CD8-positive, alpha-beta memory T cell (primary cell): Measurements from ENCODE around the gene OLA1. TPM values are rescaled to one million over a fixed set of nuclear protein-coding genes. Genes with fewer than 3 reads are reported as not detected.
"Not testable (repeated sequence)": the region's sequence is repeated elsewhere in the genome, so short reads cannot be mapped to it uniquely, and the experiment has no call there.

Experiments used
- CTCF ChIA-PET: fragments of 350-600 bp; sonication (Branson Sonifier 250); formaldehyde crosslinking; loops from one replicate; lab custom pipeline; 2021; ENCODE audit warnings: antibody characterized with exemption; lab: Charles Lee
- POLR2A ChIA-PET: fragments of 350-600 bp; sonication (Branson Sonifier 250); formaldehyde crosslinking; loops from one replicate; lab custom pipeline; 2021; ENCODE audit warnings: antibody characterized with exemption; lab: Charles Lee
- DNase-seq, 5 donors: peaks; one replicate each; pipeline versions ENCODE4 v3.0.0 to v3.0.0-alpha.2; 2020 to 2022; ENCODE audit warnings: mixed read lengths in 1 of 5
- H3K27ac ChIP-seq: one replicate; pipeline ENCODE4 v1.7.0; 2013; ENCODE audit warnings: low read depth, mild to moderate bottlenecking, low read length, moderate library complexity
- H3K27me3 ChIP-seq: 2 replicates; pipeline ENCODE4 v1.7.0; 2013; ENCODE audit warnings: low read length, mild to moderate bottlenecking; ENCODE audit not compliant: insufficient read depth, poor library complexity, severe bottlenecking
- H3K36me3 ChIP-seq: 2 replicates; pipeline ENCODE4 v1.7.0; 2013; ENCODE audit warnings: mild to moderate bottlenecking, low read length, moderate library complexity; ENCODE audit not compliant: insufficient read depth
- H3K4me1 ChIP-seq: 2 replicates; pipeline ENCODE4 v1.7.0; 2013; ENCODE audit warnings: mild to moderate bottlenecking, low read length, moderate library complexity; ENCODE audit not compliant: insufficient read depth
- H3K4me3 ChIP-seq: 2 replicates; pipeline ENCODE4 v1.7.0; 2013; ENCODE audit warnings: mild to moderate bottlenecking, low read length
- H3K9me3 ChIP-seq: 2 replicates; pipeline ENCODE4 v1.7.0; 2013; ENCODE audit warnings: mild to moderate bottlenecking, low read length
- H3K27ac Mint-ChIP-seq, 8 donors: one replicate each; pipeline ENCODE4 v1.8.0; 2020 to 2021; ENCODE audit warnings: mixed read lengths in 8 of 8, mild to moderate bottlenecking in 6 of 8, inconsistent platforms in 3 of 8, moderate library complexity in 3 of 8
- H3K27me3 Mint-ChIP-seq, 2 donors: one replicate each; pipeline ENCODE4 v1.8.0; 2020 to 2021; ENCODE audit warnings: mixed read lengths in 2 of 2, mild to moderate bottlenecking in 1 of 2, moderate library complexity in 1 of 2
- H3K36me3 Mint-ChIP-seq, 3 donors: one replicate each; pipeline ENCODE4 v1.8.0; 2020 to 2021; ENCODE audit warnings: mixed read lengths in 3 of 3, inconsistent platforms in 1 of 3, mild to moderate bottlenecking in 1 of 3
- H3K4me1 Mint-ChIP-seq, 3 donors: one replicate each; pipeline ENCODE4 v1.8.0; 2020 to 2021; ENCODE audit warnings: mixed read lengths in 3 of 3, inconsistent platforms in 1 of 3, mild to moderate bottlenecking in 1 of 3
- H3K4me3 Mint-ChIP-seq, 7 donors: one replicate each; pipeline ENCODE4 v1.8.0; 2020 to 2021; ENCODE audit warnings: mixed read lengths in 7 of 7, mild to moderate bottlenecking in 6 of 7, moderate library complexity in 4 of 7, inconsistent platforms in 2 of 7
- H3K9me3 Mint-ChIP-seq, 5 donors: one replicate each; pipeline ENCODE4 v1.8.0; 2020 to 2022; ENCODE audit warnings: mixed read lengths in 5 of 5, mild to moderate bottlenecking in 3 of 5, moderate library complexity in 2 of 5, inconsistent platforms in 1 of 5
- polyA plus RNA-seq: library from polyadenylated mRNA; unstranded; fragments of 300-500 nt; fragmentation: Illumina TruSeq; gene quantifications from one replicate; pipeline ENCODE4 v1.2.3, GENCODE V29; 2021
- total RNA-seq, 2 experiments: library from RNA; stranded (reverse); gene quantifications; one replicate each; pipeline ENCODE4 v1.2.3, GENCODE V29; 2021

Gene OLA1
- total and polyA plus RNA-seq, 3 experiments from 2014 or later: 63.4 to 146 (median 139) TPM

DNA sequence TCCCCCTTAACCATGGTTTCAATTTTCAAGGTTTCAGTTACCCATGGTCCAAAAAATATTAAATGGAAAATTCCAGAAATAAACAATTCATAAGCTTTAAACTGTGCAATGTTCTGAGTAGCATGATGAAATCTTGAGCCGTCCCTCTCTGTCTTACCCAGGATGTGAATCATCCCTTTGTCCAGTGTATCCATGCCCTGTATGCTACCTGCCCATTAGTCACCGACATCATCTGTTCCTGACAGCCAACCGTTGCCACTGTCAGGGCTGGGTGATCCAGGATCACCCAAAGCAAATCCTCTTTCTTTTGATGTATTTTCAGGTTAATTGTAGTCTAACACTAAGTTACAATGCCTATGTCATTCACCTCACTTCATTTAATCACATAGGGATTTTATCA is 15.7 kb upstream of the OLA1 start:
- no peaks in the 10 kb centered on the region for H3K36me3 Mint-ChIP-seq
- H3K4me1 Mint-ChIP-seq: no peaks in the 10 kb centered on the region
- Histone ChIP-seq H3K4me1 (no peaks in the 10 kb centered on the region), H3K27me3 (peaks cover 5% of the 10 kb centered on the region), H3K36me3 (no peaks in the 10 kb centered on the region), H3K27ac (no peak overlapping the region), H3K9me3 (no peaks in the 10 kb centered on the region), H3K4me3 (no peak overlapping the region)
- DNase-seq: no peak
- peaks cover 27 to 65% of the 10 kb centered on the region in 2 donors for H3K27me3 Mint-ChIP-seq
- CTCF ChIA-PET: no interaction called here
- H3K9me3 Mint-ChIP-seq: peaks cover 0 to 2% (median 0%) of the 10 kb centered on the region in 5 donors
- no peak overlapping the region for H3K4me3 Mint-ChIP-seq
- peak overlapping the region in 1 of 8 donors; percentile 9 for H3K27ac Mint-ChIP-seq
- POLR2A ChIA-PET: no interaction called here

DNA sequence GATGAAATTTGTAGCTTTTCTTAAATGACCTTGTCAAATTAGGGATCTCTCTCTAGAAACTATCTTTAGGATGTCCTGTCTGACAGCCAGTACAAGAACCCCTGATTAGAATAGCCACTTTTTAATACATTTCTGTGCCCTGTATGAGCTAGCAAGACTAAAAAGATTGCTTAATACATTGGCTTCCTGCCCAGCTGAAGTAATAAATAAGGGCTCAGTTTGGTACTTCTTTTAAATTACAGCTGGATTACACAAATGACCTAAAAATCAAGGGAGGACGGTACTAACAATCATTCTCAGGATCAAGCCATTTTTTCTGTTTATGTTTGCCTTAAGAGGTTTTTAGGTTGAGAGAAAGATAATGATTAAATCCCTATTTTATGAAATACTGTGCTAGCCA is 11.6 kb upstream of the OLA1 start:
- peaks cover 3% of the 10 kb centered on the region for H3K27me3 ChIP-seq
- H3K27ac ChIP-seq: no peak overlapping the region
- DNase-seq: no peak
- H3K4me3 Mint-ChIP-seq: no peak overlapping the region
- POLR2A ChIA-PET: interaction anchor here (0.7 kb wide), 1 partner anchor 66 kb away, joined by 6 read pairs; no protein-coding TSS in a partner anchor
- peaks cover 10 to 28% of the 10 kb centered on the region in 2 donors for H3K27me3 Mint-ChIP-seq
- CTCF ChIA-PET: no interaction called here
- no peak overlapping the region for H3K4me3 ChIP-seq
- no peaks in the 10 kb centered on the region for H3K9me3 ChIP-seq
- H3K4me1 Mint-ChIP-seq: no peaks in the 10 kb centered on the region
- no peaks in the 10 kb centered on the region for H3K36me3 ChIP-seq
- H3K36me3 Mint-ChIP-seq: no peaks in the 10 kb centered on the region
- H3K9me3 Mint-ChIP-seq: peaks cover 0 to 2% (median 0%) of the 10 kb centered on the region in 5 donors
- no peak overlapping the region for H3K27ac Mint-ChIP-seq
- no peaks in the 10 kb centered on the region for H3K4me1 ChIP-seq

DNA sequence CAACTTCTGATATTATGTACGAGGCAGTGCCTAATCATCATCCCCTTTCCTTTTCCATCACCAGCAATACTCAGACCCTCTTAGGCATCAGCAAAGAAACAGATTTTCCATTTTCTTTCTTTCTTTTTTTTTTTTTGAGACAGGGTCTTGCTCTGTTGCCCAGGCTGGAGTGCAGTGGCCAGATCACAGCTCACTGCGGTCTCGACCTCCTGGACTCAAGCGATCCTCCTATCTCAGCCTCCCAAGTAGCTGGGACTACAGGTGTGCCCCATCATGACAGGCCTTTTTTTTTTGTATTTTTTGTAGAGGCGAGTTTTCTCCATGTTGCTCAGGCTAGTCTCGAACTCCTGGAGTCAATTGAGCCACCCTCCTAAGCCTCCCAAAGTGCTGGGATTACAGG is 5.9 kb upstream of the OLA1 start:
- ChIA-PET CTCF (no interaction called here), POLR2A (no interaction called here)
- H3K4me3 ChIP-seq: no peak overlapping the region
- Mint-ChIP-seq H3K27ac (no peak overlapping the region), H3K9me3 (peaks cover 0 to 2% (median 0%) of the 10 kb centered on the region in 5 donors), H3K27me3 (peaks cover under 1 to 6% of the 10 kb centered on the region in 2 donors), H3K36me3 (no peaks in the 10 kb centered on the region), H3K4me1 (peaks cover 1 to 3% (median 2%) of the 10 kb centered on the region in 3 donors), H3K4me3 (no peak overlapping the region)
- no peak for DNase-seq
- H3K9me3 ChIP-seq: no peaks in the 10 kb centered on the region
- H3K27me3 ChIP-seq: no peaks in the 10 kb centered on the region
- no peak overlapping the region for H3K27ac ChIP-seq
- peaks cover 2% of the 10 kb centered on the region for H3K4me1 ChIP-seq
- H3K36me3 ChIP-seq: no peaks in the 10 kb centered on the region

DNA sequence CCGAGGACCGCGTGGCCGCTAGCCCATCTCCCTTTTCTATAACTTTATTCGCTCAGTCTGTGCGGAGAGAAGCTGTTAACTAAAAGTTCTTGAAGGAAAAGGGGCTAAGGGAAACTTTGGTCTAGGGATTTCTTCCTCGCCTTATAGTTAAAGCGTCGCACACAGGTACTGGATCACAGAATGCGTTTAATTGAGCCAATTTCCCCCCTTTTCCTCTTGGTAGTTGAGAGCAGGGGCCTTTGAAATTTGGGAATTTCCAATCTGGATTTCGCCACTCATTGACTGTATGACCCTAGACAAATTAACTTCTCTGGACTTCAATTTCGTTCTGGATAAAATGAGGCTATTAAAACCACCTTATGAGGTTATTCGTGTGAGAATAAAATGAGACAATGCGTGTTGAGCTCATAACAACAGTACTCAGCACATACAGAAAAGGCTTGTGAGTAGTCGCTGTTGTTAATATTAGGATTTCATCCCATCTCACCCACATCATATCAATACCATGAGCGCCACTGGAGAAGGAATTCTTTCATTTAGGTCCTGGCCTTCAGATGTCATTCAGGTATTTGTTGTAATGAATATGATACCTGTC is 763 bp upstream of the OLA1 start:
- ChIA-PET POLR2A (interaction anchor here (0.6 to 1.0 kb wide), 3 partner anchors 117 to 286 kb away, joined by 3 read pairs; no protein-coding TSS in a partner anchor), CTCF (interaction anchor here (0.8 to 1.3 kb wide), 4 partner anchors 14 to 147 kb away, joined by 3 to 4 read pairs (median 4); partner anchors contain the start of gene SCRN3)
- H3K9me3 ChIP-seq: no peaks in the 10 kb centered on the region
- Mint-ChIP-seq H3K27ac (peak overlapping the region in 7 of 8 donors; percentile 14 to 87 (median 73)), H3K4me3 (peak overlapping the region; percentile 79 to 92 (median 83)), H3K4me1 (peaks cover 23 to 30% (median 30%) of the 10 kb centered on the region in 3 donors), H3K9me3 (no peaks in the 10 kb centered on the region), H3K36me3 (peaks cover 6 to 15% (median 6%) of the 10 kb centered on the region in 3 donors), H3K27me3 (peaks cover 0 to 6% of the 10 kb centered on the region in 2 donors)
- no peaks in the 10 kb centered on the region for H3K27me3 ChIP-seq
- H3K36me3 ChIP-seq: no peaks in the 10 kb centered on the region
- peaks cover 16% of the 10 kb centered on the region for H3K4me1 ChIP-seq
- DNase-seq: no peak
- H3K4me3 ChIP-seq: peak overlapping the region; percentile 83
- peak overlapping the region; percentile 55 for H3K27ac ChIP-seq

DNA sequence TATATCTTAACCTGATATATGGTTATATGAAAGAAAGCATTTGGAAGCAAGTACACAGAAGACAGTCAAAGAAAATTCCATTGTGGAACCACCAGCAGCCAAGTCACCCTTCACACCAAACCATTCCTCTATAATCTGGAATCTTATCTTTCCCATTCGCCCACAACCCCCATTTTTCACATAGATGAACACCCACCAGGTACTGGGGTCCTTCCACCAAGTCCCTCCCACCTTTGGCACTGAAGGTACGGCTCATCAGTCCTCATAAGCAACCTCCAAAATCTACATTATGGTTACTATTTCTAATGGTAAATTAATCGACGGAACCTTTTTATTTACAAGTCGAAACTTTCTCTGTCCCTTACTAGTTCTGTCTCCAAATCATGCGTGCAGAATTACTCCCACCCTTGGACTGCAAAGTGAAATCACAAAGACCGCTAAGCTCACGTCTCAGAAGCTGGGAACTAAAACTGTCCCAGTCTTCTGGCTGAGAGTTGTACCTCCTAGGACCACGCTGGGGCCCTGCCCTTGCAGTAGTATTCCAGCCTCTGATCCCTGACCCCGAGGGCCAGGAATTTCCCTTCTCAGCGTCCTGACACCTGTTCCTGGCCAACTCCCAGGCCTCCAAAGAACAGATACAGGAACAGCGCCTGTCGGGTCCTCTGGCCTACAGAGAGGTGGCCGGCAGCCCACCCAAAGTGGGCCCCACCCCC is 702 bp downstream of the OLA1 start:
- peak overlapping the region; percentile 7 to 90 (median 81) for H3K27ac Mint-ChIP-seq
- Histone ChIP-seq H3K4me1 (peaks cover 16% of the 10 kb centered on the region), H3K4me3 (peak overlapping the region; percentile 83), H3K27me3 (no peaks in the 10 kb centered on the region), H3K9me3 (no peaks in the 10 kb centered on the region), H3K36me3 (no peaks in the 10 kb centered on the region), H3K27ac (peak overlapping the region; percentile 68)
- POLR2A ChIA-PET: interaction anchor here (1.0 kb wide), 1 partner anchor 285 kb away, joined by 3 read pairs; no protein-coding TSS in a partner anchor
- no peak for DNase-seq
- CTCF ChIA-PET: no interaction called here
- peak overlapping the region; percentile 83 to 94 (median 85) for H3K4me3 Mint-ChIP-seq
- H3K27me3 Mint-ChIP-seq: peaks cover 0 to 6% of the 10 kb centered on the region in 2 donors
- peaks cover 6 to 24% (median 9%) of the 10 kb centered on the region in 3 donors for H3K36me3 Mint-ChIP-seq
- peaks cover 26 to 40% (median 35%) of the 10 kb centered on the region in 3 donors for H3K4me1 Mint-ChIP-seq
- H3K9me3 Mint-ChIP-seq: no peaks in the 10 kb centered on the region

DNA sequence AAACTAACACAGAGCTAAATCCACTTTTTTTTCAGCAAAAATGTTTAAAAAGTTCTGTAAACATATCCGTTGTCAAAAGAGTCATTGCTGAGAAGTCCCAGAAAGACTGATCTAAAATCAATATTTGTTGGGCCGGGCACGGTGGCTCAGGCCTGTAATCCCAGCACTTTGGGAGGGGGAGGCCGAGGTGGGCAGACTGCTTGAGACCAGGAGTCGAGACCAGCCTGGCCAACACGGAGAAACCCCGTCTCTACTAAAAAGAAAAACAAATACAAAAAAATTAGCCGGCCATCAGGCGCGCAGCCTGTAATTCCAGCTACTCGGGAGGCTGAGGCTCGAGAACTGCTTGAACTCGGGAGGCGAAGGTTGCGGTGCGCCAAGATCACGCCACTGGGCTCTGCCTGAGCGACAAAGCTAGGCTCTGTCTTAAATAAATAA is 1.4 kb downstream of the OLA1 start:
- Mint-ChIP-seq H3K4me1 (peaks cover 28 to 47% (median 37%) of the 10 kb centered on the region in 3 donors), H3K36me3 (peaks cover 6 to 30% (median 12%) of the 10 kb centered on the region in 3 donors), H3K27ac (peak overlapping the region in 1 of 8 donors; percentile 7), H3K9me3 (no peaks in the 10 kb centered on the region), H3K27me3 (peaks cover 0 to 6% of the 10 kb centered on the region in 2 donors), H3K4me3 (peak overlapping the region in 5 of 7 donors; percentile 15 to 83 (median 36))
- DNase-seq: no peak
- H3K4me1 ChIP-seq: peaks cover 16% of the 10 kb centered on the region
- no peaks in the 10 kb centered on the region for H3K36me3 ChIP-seq
- ChIA-PET CTCF (no interaction called here), POLR2A (no interaction called here)
- no peaks in the 10 kb centered on the region for H3K9me3 ChIP-seq
- no peak overlapping the region for H3K4me3 ChIP-seq
- no peaks in the 10 kb centered on the region for H3K27me3 ChIP-seq
- peak overlapping the region; percentile 38 for H3K27ac ChIP-seq

DNA sequence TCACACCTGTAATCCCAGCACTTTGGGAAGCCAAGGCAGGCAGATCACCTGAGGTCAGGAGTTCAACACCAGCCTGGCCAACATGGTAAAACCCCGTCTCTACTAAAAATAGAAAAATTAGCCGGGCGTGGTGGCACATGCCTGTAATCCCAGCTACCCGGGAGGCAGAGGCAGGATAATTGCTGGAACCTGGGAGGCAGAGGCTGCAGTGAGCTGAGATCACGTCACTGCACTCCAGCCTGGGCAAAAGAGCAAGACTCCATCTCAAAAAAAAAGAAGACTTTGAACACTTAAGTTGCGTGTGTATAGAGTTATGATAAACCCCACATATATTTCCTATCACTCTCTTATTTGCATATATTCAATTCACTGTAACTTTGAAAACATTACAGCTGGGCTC is 2.7 kb downstream of the OLA1 start:
- H3K9me3 Mint-ChIP-seq, H3K4me3 ChIP-seq, DNase-seq, H3K27me3 Mint-ChIP-seq, POLR2A ChIA-PET, H3K27me3 ChIP-seq, CTCF ChIA-PET, H3K36me3 ChIP-seq, H3K27ac ChIP-seq, H3K9me3 ChIP-seq: not testable (repeated sequence)
- peaks cover 16% of the 10 kb centered on the region for H3K4me1 ChIP-seq
- Mint-ChIP-seq H3K36me3 (peaks cover 6 to 39% (median 19%) of the 10 kb centered on the region in 3 donors), H3K4me1 (peaks cover 32 to 57% (median 45%) of the 10 kb centered on the region in 3 donors), H3K27ac (peak overlapping the region in 1 of 8 donors; percentile 52), H3K4me3 (peak overlapping the region in 2 of 7 donors; percentile 5 to 63)

DNA sequence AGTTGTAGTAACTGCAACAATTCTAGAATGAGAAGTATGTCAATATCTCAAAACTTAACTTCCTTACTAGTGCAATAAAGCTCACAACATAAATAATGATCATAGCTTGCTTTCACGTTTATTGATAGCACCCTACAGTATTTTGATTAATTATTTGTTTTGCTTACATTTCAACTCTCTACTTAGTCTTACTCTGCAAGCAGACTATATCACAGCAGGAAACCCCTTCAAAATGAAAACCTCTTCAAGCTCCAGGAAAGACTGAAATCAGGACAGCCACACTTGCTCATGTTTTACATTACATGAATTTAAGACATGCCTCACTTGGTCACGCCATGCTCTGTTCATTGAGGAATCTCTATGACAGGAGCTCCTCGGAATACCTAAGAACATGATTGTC is 3.3 kb downstream of the OLA1 start:
- no peaks in the 10 kb centered on the region for H3K9me3 Mint-ChIP-seq
- Histone ChIP-seq H3K27me3 (no peaks in the 10 kb centered on the region), H3K27ac (no peak overlapping the region), H3K4me1 (peaks cover 16% of the 10 kb centered on the region), H3K4me3 (no peak overlapping the region), H3K9me3 (no peaks in the 10 kb centered on the region), H3K36me3 (no peaks in the 10 kb centered on the region)
- H3K4me3 Mint-ChIP-seq: peak overlapping the region in 1 of 7 donors; percentile 5
- no peaks in the 10 kb centered on the region for H3K27me3 Mint-ChIP-seq
- peak overlapping the region in 2 of 8 donors; percentile 38 to 52 for H3K27ac Mint-ChIP-seq
- POLR2A ChIA-PET: no interaction called here
- DNase-seq: no peak
- H3K36me3 Mint-ChIP-seq: peaks cover 6 to 39% (median 19%) of the 10 kb centered on the region in 3 donors
- H3K4me1 Mint-ChIP-seq: peaks cover 35 to 61% (median 49%) of the 10 kb centered on the region in 3 donors
- CTCF ChIA-PET: no interaction called here
